Measurements from ENCODE around the gene CLMN. TPM values are rescaled to one million over a fixed set of nuclear protein-coding genes. Genes with fewer than 3 reads are reported as not detected.

The CLMN gene
- total and polyA plus RNA-seq, 2 of the 13 experiments (the other 11 are each of a cell fraction or from before 2014, with no cell fraction given): 15.1 to 16.7 TPM

DNA sequence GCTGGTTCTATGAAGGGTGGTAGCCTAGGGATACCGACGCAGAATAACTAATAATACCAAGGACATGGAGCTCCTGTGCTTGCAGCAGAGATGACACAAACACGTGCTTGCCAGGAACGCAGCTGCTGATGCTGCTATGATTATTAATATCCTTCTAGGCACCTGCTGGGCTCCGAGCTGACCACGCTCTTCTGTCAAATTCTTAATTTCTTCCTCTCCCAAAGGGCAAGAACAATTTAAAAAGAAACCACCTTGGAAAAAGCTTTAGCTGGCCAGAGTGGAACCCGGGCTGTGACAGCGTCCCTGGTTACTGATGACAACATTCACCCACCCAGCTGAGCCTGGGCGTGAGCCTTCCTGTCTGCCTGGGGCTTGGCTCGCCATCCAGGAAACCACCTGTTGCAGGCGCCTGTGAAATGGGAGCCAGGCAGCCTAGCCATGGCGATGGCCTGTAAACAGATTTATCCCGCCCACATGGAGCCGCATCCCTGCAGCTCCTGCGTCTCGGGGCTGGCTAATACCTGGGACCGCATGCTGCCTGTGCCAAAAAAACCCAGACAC is 28.8 kb downstream of the CLMN start:
- Histone ChIP-seq H3K4me1 (ENCODE audit: insufficient read depth, low read length) (peaks cover 53% of the 10 kb centered on the region), H3K4me2 (ENCODE audit: low read depth, low read length) (no peak overlapping the region), H3K27ac (ENCODE audit: extremely low read length, insufficient read depth, low read length) (no peak overlapping the region), H3K27me3 (ENCODE audit: control insufficient read depth in 1 of 2, insufficient read depth in 2 of 2, low read length in 2 of 2) (no peaks in the 10 kb centered on the region), H3K9ac (ENCODE audit: insufficient read depth, low read depth, low read length) (no peak overlapping the region), H3K9me3 (ENCODE audit: low read length) (no peaks in the 10 kb centered on the region), H2AFZ (ENCODE audit: low read length) (no peak overlapping the region), H3K79me2 (ENCODE audit: insufficient read depth, low read length) (peaks cover 6% of the 10 kb centered on the region), H3K4me3 (replicated peaks in 1 of 3; ENCODE audit: insufficient read depth in 1 of 3, low read depth in 2 of 3, low read length in 3 of 3) (no peak overlapping the region), H3K36me3 (replicated peaks in 1 of 2; ENCODE audit: control insufficient read depth in 1 of 2, insufficient read depth in 2 of 2, low read length in 2 of 2) (no peaks in the 10 kb centered on the region), H4K20me1 (ENCODE audit: insufficient read depth, low read length) (no peaks in the 10 kb centered on the region)
- DNase-seq (ENCODE audit: low spot score): no peak
- ATAC-seq: no peak
- no peak for FAIRE-seq
- in situ Hi-C loops (cut with HindIII; ENCODE audit: extremely low pct_ligation_motif_present, low pct_unique_long_range_greater_than_20kb) (no loop called here), intact Hi-C loops (cut with micrococcal nuclease; ENCODE audit: unreplicated experiment) (no loop called here)
- TF ChIP-seq ZZZ3 (CRISPR knock-in tag; IDR thresholded peaks at IDR 0.05; ENCODE audit: borderline replicate concordance): no peak
- no peak for TF ChIP-seq ARHGAP35 (CRISPR knock-in tag; IDR thresholded peaks at IDR 0.05; ENCODE audit: borderline replicate concordance)
- TF ChIP-seq HOXA3 (CRISPR knock-in tag; IDR thresholded peaks at IDR 0.05): no peak
- TF ChIP-seq, protein P1, sequence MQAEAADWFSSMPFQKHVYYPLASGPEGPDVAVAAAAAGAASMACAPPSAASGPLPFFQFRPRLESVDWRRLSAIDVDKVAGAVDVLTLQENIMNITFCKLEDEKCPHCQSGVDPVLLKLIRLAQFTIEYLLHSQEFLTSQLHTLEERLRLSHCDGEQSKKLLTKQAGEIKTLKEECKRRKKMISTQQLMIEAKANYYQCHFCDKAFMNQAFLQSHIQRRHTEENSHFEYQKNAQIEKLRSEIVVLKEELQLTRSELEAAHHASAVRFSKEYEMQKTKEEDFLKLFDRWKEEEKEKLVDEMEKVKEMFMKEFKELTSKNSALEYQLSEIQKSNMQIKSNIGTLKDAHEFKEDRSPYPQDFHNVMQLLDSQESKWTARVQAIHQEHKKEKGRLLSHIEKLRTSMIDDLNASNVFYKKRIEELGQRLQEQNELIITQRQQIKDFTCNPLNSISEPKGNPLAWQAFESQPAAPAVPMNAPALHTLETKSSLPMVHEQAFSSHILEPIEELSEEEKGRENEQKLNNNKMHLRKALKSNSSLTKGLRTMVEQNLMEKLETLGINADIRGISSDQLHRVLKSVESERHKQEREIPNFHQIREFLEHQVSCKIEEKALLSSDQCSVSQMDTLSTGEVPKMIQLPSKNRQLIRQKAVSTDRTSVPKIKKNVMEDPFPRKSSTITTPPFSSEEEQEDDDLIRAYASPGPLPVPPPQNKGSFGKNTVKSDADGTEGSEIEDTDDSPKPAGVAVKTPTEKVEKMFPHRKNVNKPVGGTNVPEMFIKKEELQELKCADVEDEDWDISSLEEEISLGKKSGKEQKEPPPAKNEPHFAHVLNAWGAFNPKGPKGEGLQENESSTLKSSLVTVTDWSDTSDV (CRISPR knock-in tag; IDR thresholded peaks at IDR 0.05): no peak
- TF ChIP-seq, protein P2, sequence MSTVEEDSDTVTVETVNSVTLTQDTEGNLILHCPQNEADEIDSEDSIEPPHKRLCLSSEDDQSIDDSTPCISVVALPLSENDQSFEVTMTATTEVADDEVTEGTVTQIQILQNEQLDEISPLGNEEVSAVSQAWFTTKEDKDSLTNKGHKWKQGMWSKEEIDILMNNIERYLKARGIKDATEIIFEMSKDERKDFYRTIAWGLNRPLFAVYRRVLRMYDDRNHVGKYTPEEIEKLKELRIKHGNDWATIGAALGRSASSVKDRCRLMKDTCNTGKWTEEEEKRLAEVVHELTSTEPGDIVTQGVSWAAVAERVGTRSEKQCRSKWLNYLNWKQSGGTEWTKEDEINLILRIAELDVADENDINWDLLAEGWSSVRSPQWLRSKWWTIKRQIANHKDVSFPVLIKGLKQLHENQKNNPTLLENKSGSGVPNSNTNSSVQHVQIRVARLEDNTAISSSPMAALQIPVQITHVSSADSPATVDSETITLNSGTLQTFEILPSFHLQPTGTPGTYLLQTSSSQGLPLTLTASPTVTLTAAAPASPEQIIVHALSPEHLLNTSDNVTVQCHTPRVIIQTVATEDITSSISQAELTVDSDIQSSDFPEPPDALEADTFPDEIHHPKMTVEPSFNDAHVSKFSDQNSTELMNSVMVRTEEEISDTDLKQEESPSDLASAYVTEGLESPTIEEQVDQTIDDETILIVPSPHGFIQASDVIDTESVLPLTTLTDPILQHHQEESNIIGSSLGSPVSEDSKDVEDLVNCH (CRISPR knock-in tag; IDR thresholded peaks at IDR 0.05): no peak
- no peak for TF ChIP-seq NR2F2 (IDR thresholded peaks at IDR 0.05; ENCODE audit: borderline replicate concordance, low read depth)
- TF ChIP-seq, protein P3, sequence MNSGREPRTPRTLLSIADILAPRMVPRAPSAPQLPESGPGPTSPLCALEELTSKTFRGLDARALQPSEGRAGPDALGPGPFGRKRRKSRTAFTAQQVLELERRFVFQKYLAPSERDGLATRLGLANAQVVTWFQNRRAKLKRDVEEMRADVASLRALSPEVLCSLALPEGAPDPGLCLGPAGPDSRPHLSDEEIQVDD (CRISPR knock-in tag; IDR thresholded peaks at IDR 0.05; ENCODE audit: borderline replicate concordance): no peak
- TF ChIP-seq ZNF816 (CRISPR knock-in tag; IDR thresholded peaks at IDR 0.05; ENCODE audit: borderline replicate concordance): no peak
- TF ChIP-seq, protein P4, sequence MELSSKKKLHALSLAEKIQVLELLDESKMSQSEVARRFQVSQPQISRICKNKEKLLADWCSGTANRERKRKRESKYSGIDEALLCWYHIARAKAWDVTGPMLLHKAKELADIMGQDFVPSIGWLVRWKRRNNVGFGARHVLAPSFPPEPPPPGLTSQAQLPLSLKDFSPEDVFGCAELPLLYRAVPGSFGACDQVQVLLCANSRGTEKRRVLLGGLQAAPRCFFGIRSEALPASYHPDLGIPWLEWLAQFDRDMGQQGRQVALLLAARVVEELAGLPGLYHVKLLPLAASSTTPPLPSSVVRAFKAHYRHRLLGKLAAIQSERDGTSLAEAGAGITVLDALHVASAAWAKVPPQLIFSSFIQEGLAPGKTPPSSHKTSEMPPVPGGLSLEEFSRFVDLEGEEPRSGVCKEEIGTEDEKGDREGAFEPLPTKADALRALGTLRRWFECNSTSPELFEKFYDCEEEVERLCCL (CRISPR knock-in tag; IDR thresholded peaks at IDR 0.05; ENCODE audit: borderline replicate concordance): no peak
- TF ChIP-seq, protein P5, sequence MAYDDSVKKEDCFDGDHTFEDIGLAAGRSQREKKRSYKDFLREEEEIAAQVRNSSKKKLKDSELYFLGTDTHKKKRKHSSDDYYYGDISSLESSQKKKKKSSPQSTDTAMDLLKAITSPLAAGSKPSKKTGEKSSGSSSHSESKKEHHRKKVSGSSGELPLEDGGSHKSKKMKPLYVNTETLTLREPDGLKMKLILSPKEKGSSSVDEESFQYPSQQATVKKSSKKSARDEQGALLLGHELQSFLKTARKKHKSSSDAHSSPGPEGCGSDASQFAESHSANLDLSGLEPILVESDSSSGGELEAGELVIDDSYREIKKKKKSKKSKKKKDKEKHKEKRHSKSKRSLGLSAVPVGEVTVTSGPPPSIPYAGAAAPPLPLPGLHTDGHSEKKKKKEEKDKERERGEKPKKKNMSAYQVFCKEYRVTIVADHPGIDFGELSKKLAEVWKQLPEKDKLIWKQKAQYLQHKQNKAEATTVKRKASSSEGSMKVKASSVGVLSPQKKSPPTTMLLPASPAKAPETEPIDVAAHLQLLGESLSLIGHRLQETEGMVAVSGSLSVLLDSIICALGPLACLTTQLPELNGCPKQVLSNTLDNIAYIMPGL (CRISPR knock-in tag; IDR thresholded peaks at IDR 0.05; ENCODE audit: borderline replicate concordance in 1 of 2, low read depth in 1 of 2): no peak
- TF ChIP-seq ZNF468 (CRISPR knock-in tag; IDR thresholded peaks at IDR 0.05): no peak
- TF ChIP-seq ZFP41 (CRISPR knock-in tag; IDR thresholded peaks at IDR 0.05; ENCODE audit: borderline replicate concordance): no peak
- ChIA-PET POLR2A (interaction anchor here (1.5 kb wide), 1 partner anchor 10 kb away, joined by 6 read pairs; no protein-coding TSS in a partner anchor), CTCF (ENCODE audit: low intra/inter-chr PET ratio, low total read pairs) (no interaction called here)
- no TSS peak for BruUV-seq (replicated peaks)
- WGBS (ENCODE audit: low lambda C conversion rate): 96% methylated on average over 7 of the region's 17 CpGs

Measured in HepG2 (cell line).